ENCODE data around the gene MPP3.
A peak's percentile ranks its signal among the peaks of the same experiment; 100 is the strongest.

Gene MPP3

DNA sequence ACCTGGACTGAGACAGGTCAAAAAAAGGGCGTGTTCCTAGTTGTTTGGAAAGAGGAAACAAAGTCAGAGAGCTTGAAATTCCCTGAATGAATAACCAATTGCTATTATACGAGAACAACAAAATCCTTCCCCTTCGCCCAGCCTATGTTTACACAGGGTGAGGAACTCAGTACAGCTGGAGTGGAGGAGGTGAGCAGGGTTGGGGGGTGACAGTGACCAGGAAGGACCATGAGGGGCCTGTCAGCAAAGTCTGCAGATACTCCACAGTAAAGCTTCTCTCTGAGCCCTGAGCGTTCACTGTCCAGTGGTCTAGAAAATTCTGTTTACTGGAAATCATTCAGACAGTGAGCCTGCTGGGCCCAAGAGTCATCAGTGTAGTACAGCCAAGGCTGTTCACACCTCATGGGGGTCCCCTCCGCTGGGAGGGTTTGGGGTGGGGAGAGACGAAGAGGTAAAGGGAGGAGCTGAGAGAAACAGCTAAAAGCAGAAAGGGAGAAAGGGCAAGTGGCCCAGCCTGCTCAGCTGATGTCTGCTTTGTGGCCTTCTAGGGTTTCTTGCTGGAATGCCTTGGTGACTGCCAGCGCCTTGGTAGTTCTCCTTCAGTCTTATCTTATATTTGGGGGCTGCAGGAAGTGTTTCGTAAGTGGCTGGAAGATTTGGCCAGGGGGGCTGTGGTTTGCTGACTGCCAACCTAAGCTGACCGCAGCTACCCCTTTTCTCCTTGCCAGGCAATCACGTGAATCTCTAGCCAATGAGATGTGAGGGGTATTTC is 59.9 kb downstream of the MPP3 start:
- DNase-seq (ENCODE audit: low spot score): no peak

GRCh38 chr17:43771463-43771862 is 61.5 kb downstream of the MPP3 start:
- no peak for DNase-seq (ENCODE audit: low spot score)

- DNase-seq (ENCODE audit: low spot score): no peak
These were observed 62.0 kb downstream of the MPP3 start for GRCh38 chr17:43770957-43771356.

- DNase-seq (ENCODE audit: low spot score): no peak
These were observed 63.1 kb downstream of the MPP3 start for GRCh38 chr17:43769859-43770258.

DNA sequence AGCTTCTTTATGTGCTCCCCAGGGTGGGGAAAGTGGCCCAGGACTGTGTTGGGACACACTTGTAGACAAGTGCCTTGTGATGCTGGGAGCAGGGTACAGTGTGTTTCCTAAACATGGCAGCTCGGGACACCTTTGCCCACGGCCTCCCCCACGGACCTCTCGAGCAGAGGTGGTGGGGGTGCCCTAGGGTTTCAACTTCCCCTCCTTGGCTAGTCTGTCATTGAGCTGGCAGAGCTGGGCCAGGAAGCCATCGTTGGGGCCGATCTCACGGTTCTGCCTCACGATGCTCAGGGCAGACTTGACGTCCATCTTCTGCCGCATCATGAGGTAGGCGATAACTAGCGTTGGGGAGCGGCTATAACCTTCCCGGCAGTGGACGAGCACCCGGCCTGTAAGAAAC is 63.5 kb downstream of the MPP3 start:
- no peak for DNase-seq (ENCODE audit: low spot score)

DNA sequence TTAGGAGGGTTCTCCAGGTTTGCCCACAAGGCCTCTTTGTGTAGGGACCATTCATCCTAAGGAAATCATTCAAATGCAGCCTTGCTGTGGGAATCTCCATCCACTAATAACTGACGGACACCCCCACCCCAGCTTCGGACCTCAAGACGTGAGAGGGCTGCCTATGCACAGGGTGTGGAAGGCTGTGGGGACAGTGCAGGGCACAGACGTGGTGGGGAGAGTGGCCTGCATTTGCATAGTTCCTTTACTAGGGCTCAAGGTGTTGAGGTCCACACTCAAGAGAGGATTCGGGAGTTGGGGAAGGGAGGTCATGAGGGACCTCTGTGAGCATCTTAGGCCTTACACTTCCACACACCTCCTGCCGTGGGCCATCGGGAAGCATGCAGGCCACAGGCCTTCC is 64.0 kb downstream of the MPP3 start:
- DNase-seq (ENCODE audit: low spot score): no peak

DNA sequence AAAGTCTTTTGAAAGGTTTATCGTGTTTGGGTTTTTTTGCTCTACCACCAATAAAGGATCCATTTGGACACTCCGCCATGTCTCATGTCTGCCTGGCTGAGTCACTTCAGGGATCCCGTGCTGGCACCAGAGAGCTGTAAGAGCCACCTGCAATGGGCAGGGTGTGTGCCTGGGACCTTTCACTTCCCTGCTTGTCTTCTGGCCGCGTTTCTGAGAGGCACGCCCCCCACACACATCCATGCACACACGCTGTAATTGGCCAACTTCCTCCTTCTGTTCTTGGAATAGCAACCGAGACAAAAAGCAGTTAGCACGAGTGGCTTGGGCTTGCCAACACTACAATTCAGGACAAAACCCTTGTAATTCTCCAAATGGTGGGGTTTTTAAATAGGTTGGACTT is 64.6 kb downstream of the MPP3 start:
- no peak for DNase-seq (ENCODE audit: low spot score)

GRCh38 chr17:43767713-43768059 is 65.3 kb downstream of the MPP3 start:
- DNase-seq (ENCODE audit: low spot score): no peak

DNA sequence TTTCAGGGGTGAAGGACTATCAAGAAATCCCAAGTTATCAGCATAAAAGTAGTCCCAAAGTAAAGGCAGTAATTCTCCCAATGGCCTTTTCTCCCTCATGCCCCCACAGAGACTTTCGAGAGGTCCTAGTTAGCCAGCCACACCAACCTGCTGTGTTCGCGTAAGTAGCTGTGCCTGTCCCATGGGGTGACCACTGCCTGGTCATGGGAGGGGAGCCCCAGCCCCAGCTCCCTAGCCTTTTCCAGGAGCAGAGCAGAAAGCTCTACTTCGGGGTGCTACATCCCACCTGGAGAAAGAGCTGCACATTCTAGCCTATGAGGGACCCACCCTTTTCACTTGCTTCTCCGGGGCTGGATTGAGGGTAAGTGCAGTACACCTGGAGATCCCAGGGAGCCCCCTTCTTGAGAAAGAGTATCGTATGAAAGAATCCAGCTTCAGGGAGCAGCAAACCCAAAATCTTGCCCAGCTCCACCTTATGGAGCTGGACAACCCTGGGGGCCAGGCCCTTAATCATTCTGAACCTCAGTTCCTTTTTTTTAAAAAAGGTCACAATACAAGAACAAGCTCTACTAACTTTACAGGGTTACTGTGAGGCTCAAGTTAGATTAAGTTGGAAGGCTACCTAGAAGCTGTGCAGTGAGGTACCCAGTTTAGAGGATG is 65.8 kb downstream of the MPP3 start:
- no peak for DNase-seq (ENCODE audit: low spot score)

DNA sequence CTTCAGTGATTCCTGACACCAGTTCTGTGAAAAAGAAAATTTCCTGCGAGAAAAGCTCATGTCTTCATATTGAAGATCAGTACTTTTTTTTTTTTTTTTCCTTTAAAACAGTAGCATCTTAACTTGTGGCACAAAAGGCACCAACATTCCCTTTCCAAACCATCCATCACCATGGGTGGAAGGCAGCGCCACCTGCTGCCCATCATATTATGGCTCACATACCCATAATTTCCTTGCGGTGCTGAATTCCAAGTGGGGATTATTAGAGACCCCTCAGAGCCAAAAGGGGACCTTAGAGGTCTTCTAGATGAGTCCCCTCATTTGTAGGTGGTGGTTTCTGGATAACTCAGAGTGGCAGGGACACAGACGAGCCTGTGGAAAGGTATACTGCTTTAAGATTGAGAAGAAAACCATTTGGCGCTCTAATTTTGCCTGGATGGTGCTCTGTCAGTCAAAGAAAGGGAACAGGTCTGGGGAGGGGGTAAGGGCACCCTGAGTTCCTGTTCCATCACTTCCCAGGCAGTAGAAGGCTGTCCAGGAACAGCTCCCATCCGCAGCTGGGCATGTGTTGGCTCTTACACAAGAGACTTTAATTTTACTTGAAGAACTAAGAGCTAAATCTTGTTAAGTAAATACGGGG is 66.4 kb downstream of the MPP3 start:
- DNase-seq (ENCODE audit: low spot score): peak; percentile 66

- peak; percentile 95 for DNase-seq (ENCODE audit: low spot score)
These were observed 72.6 kb downstream of the MPP3 start for GRCh38 chr17:43760254-43760852.

DNA sequence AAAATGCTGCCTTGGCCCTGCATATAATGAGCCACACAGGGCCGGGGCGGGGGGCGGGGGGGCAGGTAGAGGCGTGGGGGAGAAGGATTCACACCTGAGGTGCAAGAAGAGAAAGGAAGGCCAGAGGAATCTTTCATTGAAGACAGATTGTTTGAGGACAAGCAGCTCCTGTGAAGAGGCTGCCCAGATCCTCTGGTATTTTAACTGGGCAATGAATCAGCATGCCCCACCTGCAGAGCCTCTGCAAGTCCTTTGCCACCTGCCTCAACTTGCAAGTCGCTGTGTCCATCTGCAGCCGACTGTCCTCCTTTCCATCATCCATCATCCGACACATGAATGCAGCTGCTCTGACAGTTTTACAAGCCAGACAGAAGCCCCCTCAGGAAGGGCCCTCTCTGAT is 73.1 kb downstream of the MPP3 start:
- no peak for DNase-seq (ENCODE audit: low spot score)

GRCh38 chr17:43758497-43759174 is 74.3 kb downstream of the MPP3 start, which contains the start of gene SOST:
Gene SOST (minus strand): TSS chr17:43758791. CDS start chr17:43758741, 50 bp downstream.
- DNase-seq (ENCODE audit: low spot score): no peak

DNA sequence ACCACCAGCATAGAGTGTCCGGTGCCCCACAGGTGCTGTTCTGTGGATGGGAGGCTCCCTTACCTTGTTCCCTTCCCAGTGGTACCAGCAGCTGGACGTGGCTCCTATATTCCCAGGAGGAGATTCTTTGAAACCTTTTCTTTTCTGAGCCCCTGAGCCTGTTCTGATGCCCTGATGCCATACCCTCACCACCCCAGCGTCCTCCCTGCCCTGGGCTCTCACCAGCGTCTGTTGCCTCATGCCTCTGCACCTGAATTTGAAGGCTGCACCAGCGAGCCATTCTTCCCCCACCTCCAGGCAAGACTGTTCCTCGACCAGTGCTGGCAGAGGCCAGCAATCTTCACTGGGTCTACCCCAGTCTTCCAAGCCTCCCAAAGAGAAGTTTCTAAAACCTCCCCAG is 74.9 kb downstream of the MPP3 start:
- DNase-seq (ENCODE audit: low spot score): no peak

DNA sequence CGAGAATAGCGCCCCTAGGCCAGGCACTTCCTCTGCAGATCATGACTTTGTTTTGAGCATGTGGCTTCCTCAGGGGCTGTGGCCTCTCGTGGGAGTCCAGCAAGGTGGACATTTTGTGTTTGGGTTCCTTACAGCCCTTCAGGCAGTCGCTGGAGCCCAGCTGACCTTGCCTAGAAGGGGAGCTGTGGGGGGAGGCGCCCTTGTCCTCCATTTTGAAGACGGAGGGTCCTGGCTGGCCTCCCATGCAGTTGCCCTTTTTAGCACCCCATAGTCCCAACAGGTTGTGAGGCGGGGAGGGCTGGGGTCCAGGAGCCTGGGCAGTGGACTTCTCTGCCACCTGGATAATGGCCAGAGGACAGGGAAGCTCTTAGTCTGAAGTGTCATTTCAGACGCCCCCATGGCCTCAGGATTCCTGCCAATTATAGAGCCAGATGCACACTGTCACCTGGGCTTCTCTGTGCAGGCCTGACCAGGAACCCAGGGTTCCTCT is 75.7 kb downstream of the MPP3 start:
- DNase-seq (ENCODE audit: low spot score): no peak

GRCh38 chr17:43756201-43756600 is 76.7 kb downstream of the MPP3 start:
- no peak for DNase-seq (ENCODE audit: low spot score)

DNA sequence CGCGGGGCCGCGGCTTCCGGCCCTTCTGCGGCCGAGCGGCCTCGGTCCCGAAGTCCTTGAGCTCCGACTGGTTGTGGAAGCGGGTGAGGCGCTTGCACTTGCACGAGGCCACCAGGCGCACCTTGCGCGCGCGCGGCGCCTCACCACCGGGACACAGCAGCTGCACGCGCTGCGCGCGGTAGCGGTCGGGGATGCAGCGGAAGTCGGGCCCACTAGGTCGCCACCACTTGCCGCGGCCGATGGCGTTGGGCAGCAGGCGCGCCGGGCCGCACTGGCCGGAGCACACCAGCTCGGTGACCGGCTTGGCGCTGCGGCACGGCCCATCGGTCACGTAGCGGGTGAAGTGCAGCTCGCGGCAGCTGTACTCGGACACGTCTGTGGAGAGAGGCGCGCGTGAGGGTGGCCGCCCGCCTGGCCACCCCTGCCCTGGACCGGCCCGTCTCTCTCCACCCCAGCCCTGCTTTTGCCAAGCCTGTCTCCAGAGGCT is 77.5 kb downstream of the MPP3 start:
- no peak for DNase-seq (ENCODE audit: low spot score)

DNA sequence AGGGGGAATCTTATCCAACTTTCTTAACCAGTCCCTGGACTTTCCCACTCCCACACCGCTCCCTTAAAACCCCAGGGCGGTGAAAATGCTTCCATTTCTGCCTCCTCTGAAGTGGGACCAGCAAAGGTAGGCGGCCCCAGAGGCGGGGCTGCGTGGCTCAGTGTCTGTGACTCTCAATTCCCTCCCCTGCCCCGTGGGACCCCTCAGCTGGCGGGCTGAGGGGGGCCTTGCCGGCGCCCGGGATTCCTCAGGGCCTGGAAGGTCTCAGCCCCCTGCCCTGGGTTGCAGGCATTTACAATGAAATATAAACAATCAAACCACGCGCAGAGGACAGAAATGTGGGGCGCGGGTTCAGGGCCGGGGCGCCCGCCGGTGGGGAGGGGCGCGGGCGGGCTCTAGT is 78.0 kb downstream of the MPP3 start:
- no peak for DNase-seq (ENCODE audit: low spot score)

DNA sequence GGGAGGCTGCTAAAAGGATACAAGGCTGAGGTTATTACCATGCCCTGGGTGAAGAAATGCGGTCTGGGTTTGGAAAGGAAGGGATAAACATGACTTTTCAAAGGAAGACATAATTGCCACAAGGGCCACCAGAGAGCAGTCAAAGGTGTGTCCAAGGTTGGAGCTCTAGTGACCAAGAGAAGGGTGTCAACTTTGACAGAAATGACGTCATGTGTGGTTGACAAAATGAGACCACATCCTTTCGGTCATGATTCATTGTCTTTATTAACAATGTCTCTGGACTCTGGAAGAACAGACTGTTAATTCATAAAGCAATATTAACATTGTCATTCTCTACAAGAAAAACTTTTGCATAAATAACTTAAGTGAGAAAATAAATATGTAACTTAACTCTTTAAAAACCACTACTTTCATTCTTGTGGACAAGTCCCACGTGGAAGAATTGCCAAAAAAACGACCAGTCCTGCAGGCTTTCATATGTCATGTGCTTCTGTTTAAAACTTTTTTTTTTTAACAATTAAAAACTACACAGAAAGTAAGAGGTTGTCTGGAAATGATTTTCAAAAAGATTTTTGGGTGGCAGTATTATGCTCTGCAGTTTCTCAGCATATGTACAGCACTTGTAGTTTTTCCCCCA is 79.3 kb downstream of the MPP3 start:
- DNase-seq (ENCODE audit: low spot score): peak; percentile 47

All from AG08395 (cell line).